Measurements from ENCODE around the gene RAD54L2.

Gene RAD54L2

DNA sequence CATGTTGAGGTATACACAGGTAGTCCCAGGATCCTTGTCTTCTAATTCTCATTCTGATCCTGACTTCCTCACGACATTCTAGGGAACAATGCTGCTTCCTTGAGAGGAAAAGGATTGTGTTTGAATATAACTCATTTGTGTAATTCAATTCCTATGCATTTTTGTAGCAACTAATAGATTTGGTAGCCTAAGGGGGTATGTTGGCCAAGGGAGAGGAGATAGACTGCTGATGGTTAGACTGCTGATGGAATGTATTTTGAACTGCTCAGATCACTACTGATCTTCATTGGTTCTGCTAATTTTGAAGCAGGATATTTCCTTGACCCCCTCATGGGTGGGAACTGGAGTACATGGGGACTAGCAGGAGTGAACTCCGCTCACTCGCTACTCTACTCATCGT is 39.7 kb downstream of the RAD54L2 start:
- H4K20me1 ChIP-seq, result peaks cover 22% of the 10 kb centered on the region; the same call in 1 of the 2 replicates
- H3K4me2 ChIP-seq, result no peak overlapping the region

DNA sequence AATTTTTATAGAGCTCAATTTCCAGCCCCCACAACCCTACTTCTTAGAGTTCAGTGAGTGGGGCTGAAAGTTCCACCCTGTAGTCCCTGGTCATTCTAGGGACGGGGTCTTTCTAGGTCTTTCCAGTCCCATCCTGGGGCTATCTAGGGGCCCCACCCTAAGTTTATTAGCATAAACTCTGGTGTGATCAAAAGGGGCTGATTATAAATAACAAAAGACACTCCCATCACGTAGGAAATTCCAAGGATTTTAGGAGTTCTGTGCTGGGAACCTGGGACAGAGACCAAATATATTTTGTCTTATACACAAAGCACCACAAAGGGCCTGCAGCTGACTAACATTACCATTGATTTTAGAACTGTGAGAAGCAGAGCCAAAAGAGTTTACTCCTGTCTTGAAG is 41.9 kb downstream of the RAD54L2 start:
- Histone ChIP-seq H4K20me1 (peaks cover 22% of the 10 kb centered on the region; the same call in 1 of the 2 replicates), H3K27me3 (no peaks in the 10 kb centered on the region), H3K4me1 (no peaks in the 10 kb centered on the region), H3K9me3 (0 out of 2 replicates have a peak, but pooled peaks cover 8% of the 10 kb centered on the region), H3K9ac (no peak overlapping the region), H3K36me3 (peaks cover 37% of the 10 kb centered on the region), H3K4me3 (no peak overlapping the region), H3K4me2 (no peak overlapping the region), H3K27ac (no peak overlapping the region)
- TF ChIP-seq Cebpa-rat (IDR thresholded peaks at IDR 0.05), result no peak

More for the DNA sequence above, 39.7 kb downstream of the RAD54L2 start:
- H3K27ac ChIP-seq, result no peak overlapping the region
- no peaks in the 10 kb centered on the region for H3K4me1 ChIP-seq
- 0 out of 2 replicates have a peak, but pooled peaks cover 14% of the 10 kb centered on the region for H3K9me3 ChIP-seq
- H3K9ac ChIP-seq, result no peak overlapping the region
- H3K36me3 ChIP-seq, result peaks cover 41% of the 10 kb centered on the region
- H3K27me3 ChIP-seq, result no peaks in the 10 kb centered on the region
- no peak for TF ChIP-seq Cebpa-rat (IDR thresholded peaks at IDR 0.05)
- H3K4me3 ChIP-seq, result no peak overlapping the region

GRCh38 chr3:51581524-51581923 is 43.0 kb downstream of the RAD54L2 start:
- Histone ChIP-seq H3K4me3 (no peak overlapping the region), H3K4me1 (no peaks in the 10 kb centered on the region), H3K9me3 (0 out of 2 replicates have a peak, but pooled peaks cover 8% of the 10 kb centered on the region), H3K27me3 (no peaks in the 10 kb centered on the region), H4K20me1 (peaks cover 22% of the 10 kb centered on the region), H3K4me2 (no peak overlapping the region), H3K27ac (no peak overlapping the region), H3K36me3 (peaks cover 46% of the 10 kb centered on the region), H3K9ac (no peak overlapping the region)
- TF ChIP-seq Cebpa-rat (IDR thresholded peaks at IDR 0.05), result no peak

DNA sequence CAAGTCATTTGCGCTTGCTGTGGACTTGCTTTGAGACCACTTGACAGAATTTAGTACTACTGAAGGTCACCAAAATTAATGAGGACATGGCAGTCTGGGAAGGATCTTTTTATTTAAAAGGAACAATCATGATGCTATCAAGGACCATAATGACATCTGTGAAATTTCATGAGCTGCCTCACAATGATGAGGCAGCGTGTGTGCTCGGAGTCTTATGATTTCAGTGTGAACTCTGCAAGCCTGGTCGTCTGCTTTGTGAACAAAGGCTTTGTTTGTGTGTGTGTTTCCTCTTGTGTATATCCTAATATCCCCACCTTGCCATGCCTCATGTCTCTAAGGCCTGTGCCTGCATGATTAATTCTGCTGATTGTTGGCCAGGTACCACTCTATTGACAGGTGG is 46.7 kb downstream of the RAD54L2 start:
- H3K4me1 ChIP-seq, result peaks cover 24% of the 10 kb centered on the region
- H3K4me3 ChIP-seq, result no peak overlapping the region
- no peak overlapping the region for H3K4me2 ChIP-seq
- H3K9ac ChIP-seq, result no peak overlapping the region
- no peak overlapping the region for H3K27ac ChIP-seq
- TF ChIP-seq Cebpa-rat (IDR thresholded peaks at IDR 0.05), result no peak
- peaks cover 20% of the 10 kb centered on the region for H4K20me1 ChIP-seq
- no peaks in the 10 kb centered on the region for H3K9me3 ChIP-seq
- peaks cover 34% of the 10 kb centered on the region for H3K36me3 ChIP-seq
- H3K27me3 ChIP-seq, result no peaks in the 10 kb centered on the region

- H3K4me3 ChIP-seq, result no peak overlapping the region
- TF ChIP-seq Cebpa-rat (IDR thresholded peaks at IDR 0.05), result no peak
Observed at GRCh38 chr3:51585871-51586270, 47.4 kb downstream of the RAD54L2 start.

More at GRCh38 chr3:51585871-51586270, 47.4 kb downstream of the RAD54L2 start:
- Histone ChIP-seq H3K9ac (no peak overlapping the region), H3K27me3 (no peaks in the 10 kb centered on the region), H3K4me2 (no peak overlapping the region), H3K9me3 (no peaks in the 10 kb centered on the region), H3K36me3 (peaks cover 36% of the 10 kb centered on the region), H3K4me1 (peaks cover 24% of the 10 kb centered on the region), H3K27ac (no peak overlapping the region), H4K20me1 (peaks cover 21% of the 10 kb centered on the region)
